ENCODE results near the gene PPARD.

Gene PPARD

DNA sequence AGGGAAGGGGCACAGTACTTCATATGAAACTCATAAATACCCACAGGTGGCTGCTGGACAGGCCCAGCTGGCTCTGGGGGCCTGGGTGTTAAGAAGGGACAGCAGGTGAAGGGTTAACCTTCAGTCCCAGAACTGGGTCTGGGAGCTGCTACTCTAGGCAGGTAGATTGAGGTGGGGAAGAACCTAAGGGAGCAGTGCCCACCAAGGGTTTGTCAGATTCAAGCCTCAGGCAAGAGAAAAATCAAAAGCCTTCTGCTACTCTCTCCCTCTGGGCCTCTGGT is 131.4 kb downstream of the PPARD start:
- DNase-seq: no peak
- H3K36me3 Mint-ChIP-seq (ENCODE audit: low read depth): peaks cover 62% of the 10 kb centered on the region
- TF ChIP-seq CTCF (IDR thresholded peaks at IDR 0.05): no peak

GRCh38 chr6:35474131-35474941 is 132.0 kb downstream of the PPARD start:
- Mint-ChIP-seq H3K27me3 (ENCODE audit: low read depth, poor library complexity) (peaks cover 3% of the 10 kb centered on the region), H3K4me3 (no peak overlapping the region), H3K4me1 (peaks cover 45% of the 10 kb centered on the region), H3K9me3 (no peaks in the 10 kb centered on the region), H3K27ac (peak overlapping the region; percentile 80), H3K36me3 (ENCODE audit: low read depth) (peaks cover 60% of the 10 kb centered on the region)
- TF ChIP-seq CTCF (IDR thresholded peaks at IDR 0.05): no peak
- DNase-seq: no peak

More for the DNA sequence above, 131.4 kb downstream of the PPARD start:
- Mint-ChIP-seq H3K4me1 (peaks cover 47% of the 10 kb centered on the region), H3K27me3 (ENCODE audit: low read depth, poor library complexity) (peaks cover 3% of the 10 kb centered on the region), H3K27ac (peak overlapping the region; percentile 80), H3K4me3 (no peak overlapping the region), H3K9me3 (no peaks in the 10 kb centered on the region)

DNA sequence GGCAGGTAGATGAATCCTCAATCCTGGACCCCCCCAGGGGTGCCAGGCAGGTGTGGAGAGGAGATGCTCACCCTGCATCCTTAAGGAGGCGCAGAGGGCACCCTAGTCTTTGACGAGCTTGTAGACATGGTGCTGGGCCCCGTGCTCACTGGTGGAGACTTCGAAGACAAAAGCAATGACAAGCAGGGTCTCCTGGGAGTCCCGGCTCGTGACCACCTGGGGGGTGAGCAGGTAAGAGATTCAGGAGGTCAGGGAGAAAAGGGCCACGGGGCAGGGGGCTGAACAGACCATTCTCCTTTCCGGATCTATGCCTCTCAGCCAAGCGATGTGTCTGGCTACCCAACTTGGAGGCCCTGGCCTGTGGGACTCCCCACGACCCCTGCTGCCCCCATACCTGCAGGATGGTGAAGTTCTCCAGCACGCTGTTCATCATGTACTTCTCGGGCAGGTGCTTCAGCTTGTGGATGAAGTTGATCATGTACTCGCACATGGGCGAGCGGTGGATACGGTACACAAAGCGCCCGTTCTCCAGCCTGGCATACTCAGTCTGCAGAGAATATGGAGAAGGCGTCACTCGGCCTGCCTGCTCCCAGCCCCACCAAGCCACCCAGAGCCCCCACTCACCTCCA is 132.7 kb downstream of the PPARD start:
- H3K9me3 Mint-ChIP-seq: no peaks in the 10 kb centered on the region

GRCh38 chr6:35475573-35475972 is 133.2 kb downstream of the PPARD start:
- H3K27ac Mint-ChIP-seq: peak overlapping the region; percentile 86
- peaks cover 43% of the 10 kb centered on the region for H3K4me1 Mint-ChIP-seq
- H3K36me3 Mint-ChIP-seq (ENCODE audit: low read depth): peaks cover 48% of the 10 kb centered on the region
- H3K27me3 Mint-ChIP-seq (ENCODE audit: low read depth, poor library complexity): peaks cover 3% of the 10 kb centered on the region
- no peak for DNase-seq
- H3K9me3 Mint-ChIP-seq: no peaks in the 10 kb centered on the region
- TF ChIP-seq CTCF (IDR thresholded peaks at IDR 0.05): no peak
- no peak overlapping the region for H3K4me3 Mint-ChIP-seq

More for the DNA sequence above, 132.7 kb downstream of the PPARD start:
- Mint-ChIP-seq H3K27ac (peak overlapping the region; percentile 17), H3K4me3 (no peak overlapping the region), H3K27me3 (ENCODE audit: low read depth, poor library complexity) (peaks cover 3% of the 10 kb centered on the region), H3K4me1 (peaks cover 45% of the 10 kb centered on the region), H3K36me3 (ENCODE audit: low read depth) (peaks cover 53% of the 10 kb centered on the region)
- DNase-seq: no peak
- TF ChIP-seq CTCF (IDR thresholded peaks at IDR 0.05): no peak

DNA sequence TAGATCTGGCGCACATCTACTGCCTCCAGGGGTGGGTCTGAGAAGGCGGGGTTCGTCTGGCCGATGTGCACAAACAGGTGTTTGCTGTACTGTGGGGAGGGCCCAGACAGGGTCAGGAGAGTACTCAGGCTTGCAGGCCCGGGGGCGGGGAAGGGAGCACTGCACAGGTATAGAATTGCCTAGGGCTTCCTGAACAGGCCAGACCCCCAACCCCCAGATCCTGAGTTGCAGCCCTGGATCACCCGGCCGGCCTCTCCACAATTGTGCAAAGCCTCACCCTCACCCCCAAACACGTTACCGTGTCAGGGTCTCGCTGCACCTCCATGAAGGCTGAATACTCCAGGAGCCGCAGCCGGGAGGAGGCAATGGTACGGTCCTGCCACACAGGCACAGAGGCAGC is 133.6 kb downstream of the PPARD start:
- no peak for TF ChIP-seq CTCF (IDR thresholded peaks at IDR 0.05)

More for the DNA sequence above, 133.6 kb downstream of the PPARD start:
- H3K4me3 Mint-ChIP-seq: no peak overlapping the region
- H3K27me3 Mint-ChIP-seq (ENCODE audit: low read depth, poor library complexity): peaks cover 3% of the 10 kb centered on the region
- H3K9me3 Mint-ChIP-seq: no peaks in the 10 kb centered on the region
- peaks cover 43% of the 10 kb centered on the region for H3K36me3 Mint-ChIP-seq (ENCODE audit: low read depth)
- peaks cover 43% of the 10 kb centered on the region for H3K4me1 Mint-ChIP-seq
- H3K27ac Mint-ChIP-seq: peak overlapping the region; percentile 86
- DNase-seq: no peak
